AG09319 (cell line): ENCODE measurements around the gene TEKT1.
"Not testable (repeated sequence)": the region's sequence is repeated elsewhere in the genome, so short reads cannot be mapped to it uniquely, and the experiment has no call there.

ENCODE experiments used
- DNase-seq: peaks from one replicate; pipeline ENCODE4 v3.0.0-alpha.2; 2010; ENCODE audit warnings: low read depth; ENCODE audit errors: extremely low read depth
- CTCF ChIP-seq: IDR thresholded peaks from 2 replicates; pipeline ENCODE4 v1.5.1; 2011; ENCODE audit warnings: low read depth, mild to moderate bottlenecking, inconsistent platforms, low read length, moderate library complexity

TEKT1 gene

GRCh38 chr17:6862122-6862521 is 30.6 kb upstream of the TEKT1 start:
- TF ChIP-seq CTCF: no peak
- no peak for DNase-seq

- TF ChIP-seq CTCF: no peak
- DNase-seq: no peak
Measured at GRCh38 chr17:6857904-6858303, 26.4 kb upstream of the TEKT1 start.

GRCh38 chr17:6857336-6857735 is 25.8 kb upstream of the TEKT1 start:
- TF ChIP-seq CTCF: no peak
- DNase-seq: no peak

GRCh38 chr17:6856051-6856450 is 24.5 kb upstream of the TEKT1 start:
- no peak for TF ChIP-seq CTCF
- DNase-seq: no peak

GRCh38 chr17:6853764-6854442 is 22.4 kb upstream of the TEKT1 start:
- peak; percentile 18 for TF ChIP-seq CTCF
- DNase-seq: no peak

GRCh38 chr17:6848545-6849179 is 17.1 kb upstream of the TEKT1 start:
- not testable (repeated sequence) for DNase-seq

GRCh38 chr17:6846138-6846537 is 14.6 kb upstream of the TEKT1 start:
- DNase-seq: not testable (repeated sequence)

- not testable (repeated sequence) for DNase-seq
Measured at GRCh38 chr17:6844406-6844805, 12.9 kb upstream of the TEKT1 start.

- peak; percentile 44 for TF ChIP-seq CTCF
- DNase-seq: peak; percentile 15
Measured at GRCh38 chr17:6843241-6843880, 11.8 kb upstream of the TEKT1 start.

GRCh38 chr17:6841769-6842168 is 10.2 kb upstream of the TEKT1 start:
- not testable (repeated sequence) for DNase-seq
